ENCODE measurements around the gene C1QTNF6. TPM values are rescaled to one million over a fixed set of nuclear protein-coding genes. Genes with fewer than 3 reads are reported as not detected.
A peak's percentile ranks its signal among the peaks of the same experiment; 100 is the strongest.
"Not testable (repeated sequence)": the region's sequence is repeated elsewhere in the genome, so short reads cannot be mapped to it uniquely, and the experiment has no call there.

The C1QTNF6 gene
- polyA plus RNA-seq (ENCODE audit: insufficient read length in 3 of 3): 10 to 100 TPM; 25.3 to 29.0 (median 26.2) TPM

DNA sequence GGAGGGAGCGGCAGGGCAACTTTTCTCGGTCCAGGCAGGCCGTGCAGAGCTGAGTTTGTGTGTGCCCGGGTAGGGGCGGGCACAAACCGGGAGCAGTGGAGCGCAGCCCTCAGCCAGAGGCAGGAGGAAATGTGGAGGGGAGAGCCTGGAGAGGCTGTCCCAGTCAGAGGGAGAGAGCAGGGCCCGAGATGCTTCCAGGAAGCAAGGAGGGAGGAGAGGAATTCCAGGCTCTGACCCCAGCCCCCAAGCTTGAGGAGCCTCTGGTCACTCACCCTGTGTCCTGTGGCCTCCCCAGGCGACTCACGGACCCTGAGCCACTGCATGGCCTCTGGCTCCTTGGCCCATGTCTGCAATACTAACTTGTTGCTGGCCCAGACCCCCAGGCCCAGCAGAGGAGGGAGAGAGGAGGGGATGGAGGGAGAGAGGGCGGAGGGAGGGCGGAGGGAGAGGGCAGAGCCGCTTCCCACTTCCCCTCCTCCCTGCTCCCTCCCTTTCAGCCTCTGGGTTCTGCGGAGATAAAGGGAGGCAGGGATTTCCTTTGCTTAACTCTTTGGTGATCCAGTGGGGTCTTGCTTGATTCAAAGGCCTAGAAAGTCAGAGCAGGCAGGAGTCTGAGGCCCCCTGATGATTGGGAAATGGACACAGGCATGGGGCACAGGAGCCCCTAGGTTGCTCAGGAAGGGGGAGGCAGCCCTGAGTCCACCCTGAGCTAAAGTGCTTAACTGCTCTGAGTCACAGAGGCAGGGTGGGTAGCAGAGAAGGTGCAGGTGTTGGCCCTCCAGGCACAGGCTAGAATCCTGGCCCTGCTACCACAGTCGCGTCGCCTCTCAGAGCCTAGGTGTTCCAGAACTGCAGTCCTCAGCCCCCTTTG lies at the start of gene C1QTNF6:
Gene C1QTNF6, minus strand, starts transcription at position 357 of the 871 bp plus-strand sequence. Its CDS starts 34 bp downstream, at position 323.
- DNase-seq (ENCODE audit: low read depth in 3 of 3, low spot score in 2 of 3): peak in 1 of 3 donors; percentile 77

GRCh38 chr22:37235897-37236607 lies 48.0 kb upstream of the C1QTNF6 start:
- no peak for DNase-seq (ENCODE audit: low read depth in 3 of 3, low spot score in 2 of 3)

DNA sequence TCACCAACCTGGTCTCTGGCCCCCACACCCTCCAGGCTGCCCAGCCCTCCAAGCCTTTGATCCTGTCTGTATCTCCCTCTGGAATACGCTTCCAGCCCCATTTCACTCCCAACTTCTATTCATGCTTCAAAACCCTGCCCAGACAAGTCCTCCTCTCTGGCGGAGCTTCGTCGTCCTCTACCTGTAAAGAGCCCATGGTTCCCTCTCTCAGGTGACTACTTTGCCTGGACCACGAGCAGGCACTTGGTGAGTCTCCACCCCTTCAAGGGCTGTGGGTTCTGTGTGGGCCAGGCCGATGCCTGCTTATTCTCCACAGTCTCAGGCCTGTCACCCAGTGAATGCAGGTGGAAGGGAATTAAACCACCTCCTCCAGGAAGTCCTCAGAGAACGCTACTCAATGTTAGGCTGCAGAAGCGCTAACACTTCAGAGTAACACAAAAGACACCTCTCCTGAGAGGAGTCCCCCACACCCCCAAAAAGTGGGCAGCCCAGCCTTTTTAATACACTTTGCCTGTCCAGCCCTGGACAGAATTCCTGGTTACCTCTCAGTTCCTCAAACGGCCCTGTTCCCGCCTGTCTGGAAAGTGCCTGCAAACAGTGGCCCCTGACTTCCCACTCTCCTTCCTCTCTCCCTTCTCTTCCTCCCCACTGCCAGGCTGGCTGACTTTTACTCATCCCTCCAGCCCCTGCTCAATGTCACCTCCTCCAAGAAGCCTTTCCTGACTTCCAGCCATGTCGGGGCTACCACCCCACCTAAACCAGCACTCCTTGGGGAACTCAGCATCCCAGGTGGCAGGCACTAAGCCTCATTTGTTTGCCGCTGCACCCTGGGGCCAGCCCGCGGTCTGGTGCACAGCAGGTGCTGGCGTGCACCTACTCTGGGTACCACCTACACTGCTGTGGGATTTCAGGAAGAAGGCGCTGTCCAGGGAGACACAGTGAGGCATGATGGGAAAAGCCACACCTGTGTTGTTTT lies 47.0 kb upstream of the C1QTNF6 start:
- no peak for DNase-seq (ENCODE audit: low read depth in 3 of 3, low spot score in 2 of 3)

DNA sequence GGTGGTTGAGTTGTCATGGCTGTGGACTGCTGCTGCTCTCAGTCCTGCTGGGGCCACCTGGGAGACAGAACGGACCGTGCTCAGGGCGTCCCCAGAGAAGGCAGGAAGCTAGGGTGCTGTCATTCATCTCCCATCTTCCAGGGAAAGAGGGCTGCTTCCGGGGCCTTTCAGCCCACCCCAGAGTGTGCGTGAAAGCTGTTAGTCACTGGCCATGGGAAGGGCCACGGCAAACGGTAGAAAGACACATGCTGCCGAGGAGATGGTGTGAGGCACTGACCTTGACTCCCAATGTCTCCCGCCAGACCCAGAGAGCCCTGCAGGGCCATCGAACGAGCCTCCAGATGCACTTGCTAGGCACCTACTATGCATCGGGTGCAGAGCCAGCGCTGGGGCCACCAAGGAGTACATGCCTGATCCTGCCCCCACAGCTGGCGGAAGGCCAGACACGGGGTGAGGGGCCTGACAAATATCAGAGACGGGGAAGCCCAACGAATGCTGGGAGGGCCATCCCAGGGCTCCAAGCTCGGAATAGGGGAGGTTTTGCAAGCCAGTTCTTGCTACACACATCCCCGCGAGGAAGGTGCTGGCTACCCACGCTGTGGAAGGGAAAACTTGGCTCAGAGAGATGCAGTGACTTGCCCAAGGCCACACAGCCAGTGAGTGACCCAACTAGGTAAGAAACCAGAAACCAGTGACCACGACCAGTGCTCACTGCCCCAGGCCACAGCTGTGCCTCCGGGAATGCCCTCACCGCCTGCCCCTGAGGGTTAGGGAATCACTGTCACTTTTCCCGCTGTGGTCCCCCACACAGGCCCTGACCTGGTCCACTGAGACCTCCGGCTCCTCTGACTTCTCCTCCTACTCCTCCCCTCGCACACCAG lies 45.9 kb upstream of the C1QTNF6 start:
- no peak for DNase-seq (ENCODE audit: low read depth in 3 of 3, low spot score in 2 of 3)

- not testable (repeated sequence) for DNase-seq (ENCODE audit: low read depth in 3 of 3, low spot score in 2 of 3)
Measured at GRCh38 chr22:37233371-37233750, 45.3 kb upstream of the C1QTNF6 start.

DNA sequence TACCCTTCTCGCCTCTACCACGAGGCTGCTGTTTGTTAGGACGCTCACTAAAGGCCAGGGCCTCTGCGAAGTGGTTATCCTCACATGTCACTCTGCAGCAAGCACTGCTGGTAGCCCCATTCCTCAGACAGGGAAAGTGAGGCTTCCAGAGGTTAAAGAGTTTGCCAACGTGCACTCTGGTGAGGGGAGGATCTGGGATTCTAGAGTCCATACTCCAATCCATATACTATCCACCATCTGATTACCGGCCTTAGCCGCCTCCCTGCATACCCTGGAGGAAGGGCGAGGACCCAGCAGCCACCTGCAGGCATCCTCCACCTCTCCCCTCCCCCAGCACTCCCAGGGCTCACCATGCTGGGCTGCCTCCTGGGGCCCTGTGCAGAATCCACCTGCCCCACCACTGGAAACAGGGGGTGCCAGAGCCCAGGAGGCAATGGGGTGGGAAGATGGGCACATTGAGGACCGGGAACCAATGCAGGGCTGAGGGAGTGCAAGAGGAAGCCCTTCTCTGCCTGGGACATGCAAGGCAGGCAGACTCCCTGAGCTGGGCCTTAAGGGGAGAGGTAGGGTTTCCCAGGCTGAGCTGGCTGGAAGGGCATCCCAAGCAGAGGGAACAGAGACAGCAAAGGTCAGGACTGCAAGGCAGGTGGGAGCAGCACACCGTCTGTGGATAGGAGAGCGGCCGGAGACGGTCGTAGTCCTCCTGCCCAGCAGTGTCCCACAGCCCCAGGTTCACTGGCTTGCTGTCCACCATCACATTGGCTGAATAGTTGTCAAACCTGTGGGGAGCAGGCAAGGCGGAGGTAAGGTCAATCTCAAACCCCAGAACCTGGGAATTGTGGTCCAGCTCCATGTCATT lies 44.3 kb upstream of the C1QTNF6 start:
- DNase-seq (ENCODE audit: low read depth in 3 of 3, low spot score in 2 of 3): no peak

DNA sequence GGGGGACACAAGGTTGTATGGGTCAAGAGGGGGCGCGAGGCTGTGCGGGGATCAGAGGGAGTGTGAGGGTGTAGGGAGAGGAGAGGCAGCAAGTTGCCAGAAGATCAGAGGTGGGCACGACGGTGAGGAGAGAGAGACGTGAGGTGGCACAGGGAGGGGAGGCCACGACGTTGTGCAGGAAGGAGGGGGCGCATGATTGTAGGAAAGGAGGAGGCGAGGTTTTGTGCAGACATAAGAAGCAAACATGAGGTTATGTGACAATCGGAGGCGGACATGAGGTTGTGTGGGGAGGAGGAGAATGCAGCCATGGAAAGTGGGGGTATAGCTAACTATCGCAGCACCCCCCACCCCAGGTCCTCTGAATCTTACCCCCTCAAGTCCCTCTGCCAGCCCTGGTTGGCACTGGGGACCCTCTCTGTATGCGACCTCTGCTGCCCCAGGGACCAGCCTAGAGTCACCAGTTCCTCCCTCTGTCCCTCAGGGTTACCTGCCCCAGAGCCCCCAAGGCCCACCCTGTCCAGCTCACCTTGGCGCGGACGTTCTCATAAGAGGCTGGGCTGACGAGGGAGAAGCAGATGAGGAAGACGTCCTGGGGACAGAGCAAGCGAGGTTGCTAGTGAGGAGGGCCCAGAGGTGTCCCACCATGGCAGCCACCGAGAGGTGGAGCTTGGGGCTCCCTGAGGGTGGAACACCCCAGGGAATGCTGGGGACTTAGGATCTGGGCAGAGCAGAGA lies 43.5 kb upstream of the C1QTNF6 start:
- no peak for DNase-seq (ENCODE audit: low read depth in 3 of 3, low spot score in 2 of 3)

DNA sequence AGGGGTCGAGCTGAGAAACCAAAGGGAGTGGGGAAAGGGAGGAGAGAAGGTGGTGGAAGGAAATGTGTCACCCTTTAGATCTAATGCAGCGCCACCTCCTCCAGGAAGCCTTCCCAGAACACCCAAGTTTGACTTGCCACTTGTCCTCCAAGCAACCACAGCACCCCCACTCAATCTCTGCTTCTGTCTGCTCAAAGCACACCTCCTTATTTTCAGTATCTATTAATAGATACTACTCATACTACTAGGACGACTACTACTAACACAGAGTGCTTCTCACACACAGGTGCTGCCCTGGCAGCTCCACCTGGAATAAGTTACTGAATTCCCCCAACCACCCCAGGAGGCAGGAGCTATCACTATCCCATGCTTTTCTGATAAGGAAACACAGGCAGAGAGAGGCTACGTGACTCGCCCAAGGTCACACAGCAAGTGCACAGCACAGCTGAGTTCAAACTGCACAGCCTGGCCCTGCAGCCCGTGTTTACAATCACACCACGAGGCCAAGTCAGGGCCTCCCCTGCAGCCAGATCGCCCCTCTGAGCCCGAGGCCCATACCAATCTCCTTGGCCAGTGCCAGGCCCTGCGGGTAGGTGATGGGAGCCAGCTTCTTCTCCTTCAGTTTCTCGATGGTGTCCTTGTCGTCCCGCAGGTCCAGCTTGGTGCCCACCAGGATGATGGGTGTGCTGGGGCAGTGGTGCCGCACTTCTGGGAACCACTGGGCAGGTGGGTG lies 42.8 kb upstream of the C1QTNF6 start:
- DNase-seq (ENCODE audit: low read depth in 3 of 3, low spot score in 2 of 3): no peak

DNA sequence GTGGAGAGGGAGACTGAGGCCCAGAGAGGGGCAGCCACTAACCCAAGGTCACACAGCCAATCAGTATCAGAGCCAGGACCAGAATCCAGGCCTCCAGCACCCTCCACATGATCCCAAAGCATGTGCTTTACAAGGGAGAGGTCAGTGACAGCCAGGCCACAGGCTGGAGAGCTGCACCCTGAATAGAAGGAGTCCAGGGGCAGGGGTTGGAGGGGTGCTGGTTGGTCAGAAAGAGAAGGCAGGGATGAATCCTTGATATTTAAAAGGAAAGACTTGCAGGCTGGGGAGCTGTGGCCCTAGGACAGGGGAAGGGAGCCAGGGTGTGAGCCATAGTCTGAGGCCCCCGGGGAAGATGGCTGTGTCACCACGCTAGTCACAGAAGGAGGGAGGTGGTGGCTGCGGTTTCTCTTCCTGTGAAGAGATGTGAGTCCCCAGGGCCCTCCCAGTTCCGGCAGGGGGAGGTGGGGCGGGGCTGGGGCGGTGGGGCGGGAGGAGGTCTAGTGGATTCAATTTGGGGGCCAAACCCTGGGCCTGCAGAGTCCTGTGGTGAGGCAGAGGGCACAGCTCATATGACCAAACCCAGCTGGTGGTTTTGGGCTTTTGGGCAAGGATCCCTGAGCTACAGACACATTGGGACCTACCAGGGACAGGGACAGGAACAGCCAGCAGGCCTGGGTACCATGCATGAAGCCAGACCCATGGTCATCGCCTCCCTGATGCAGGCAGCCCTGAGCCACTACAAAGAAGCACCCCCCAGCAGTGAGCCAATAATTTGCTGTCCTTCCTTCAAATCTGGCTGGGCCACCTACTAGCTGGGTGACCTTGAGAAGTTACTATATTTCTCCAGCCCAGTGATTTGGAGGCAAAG lies 42.0 kb upstream of the C1QTNF6 start:
- DNase-seq (ENCODE audit: low read depth in 3 of 3, low spot score in 2 of 3): no peak

DNA sequence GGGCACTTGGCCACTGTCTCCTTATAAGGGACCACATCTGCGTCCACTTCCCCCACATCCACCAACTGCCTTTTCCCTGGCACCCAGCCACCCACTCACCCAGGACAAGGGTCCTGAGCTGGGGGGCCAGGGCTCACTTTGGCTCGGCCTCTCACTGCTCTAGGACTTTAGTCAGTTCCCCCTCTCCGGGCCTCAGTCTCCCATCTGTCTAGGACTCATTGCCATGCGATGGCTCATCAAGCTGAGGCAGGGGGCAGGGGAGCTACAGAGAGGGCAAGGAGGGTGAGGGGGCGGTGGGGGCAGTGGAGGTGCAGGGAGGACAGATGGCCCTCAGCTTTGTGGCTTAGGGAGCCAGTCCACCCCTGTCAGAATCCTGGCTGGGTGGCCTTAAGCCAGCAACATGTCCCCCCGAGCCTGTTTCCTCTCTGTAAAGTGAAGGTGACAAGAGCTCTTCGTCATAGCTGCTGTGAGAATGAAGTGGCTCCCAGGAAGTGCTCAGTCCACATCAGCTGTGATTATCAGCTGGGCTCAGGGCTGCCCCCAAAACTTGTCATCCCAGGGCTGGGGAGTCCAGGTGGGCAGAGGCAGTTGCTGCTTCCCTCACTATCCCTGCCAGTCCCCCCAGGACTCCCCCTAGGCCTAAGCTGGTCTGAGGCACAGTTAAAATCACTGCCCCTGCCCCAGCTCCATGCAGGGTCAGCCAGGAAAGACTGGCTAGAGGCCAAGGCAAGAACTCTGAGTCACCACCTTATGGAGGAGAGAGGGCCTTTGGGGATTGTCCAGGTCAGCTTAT lies 41.2 kb upstream of the C1QTNF6 start:
- no peak for DNase-seq (ENCODE audit: low read depth in 3 of 3, low spot score in 2 of 3)

- no peak for DNase-seq (ENCODE audit: low read depth in 3 of 3, low spot score in 2 of 3)
Measured at GRCh38 chr22:37228106-37229011, 40.3 kb upstream of the C1QTNF6 start.

DNA sequence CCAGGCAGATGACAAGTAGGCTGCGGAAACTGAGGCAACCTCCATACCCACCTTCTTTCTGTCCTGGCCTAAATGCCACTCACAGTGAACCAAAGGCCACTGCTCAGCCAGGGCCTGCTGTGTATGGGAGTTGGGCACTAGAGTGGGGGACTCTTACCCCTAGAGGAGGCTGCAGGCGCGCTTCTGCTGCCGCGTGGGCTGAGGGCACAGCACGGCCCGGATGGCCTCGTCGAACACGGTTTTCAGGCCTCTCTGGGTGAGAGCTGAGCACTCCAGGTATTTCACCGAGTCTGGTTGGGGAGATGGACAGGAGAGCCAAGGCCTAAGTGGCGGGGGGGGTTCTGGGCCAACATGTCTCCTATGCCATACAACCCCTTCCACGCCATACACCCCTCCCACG lies 38.5 kb upstream of the C1QTNF6 start:
- no peak for DNase-seq (ENCODE audit: low read depth in 3 of 3, low spot score in 2 of 3)

- DNase-seq (ENCODE audit: low read depth in 3 of 3, low spot score in 2 of 3): no peak
Measured at GRCh38 chr22:37226087-37226486, 38.0 kb upstream of the C1QTNF6 start.

DNA sequence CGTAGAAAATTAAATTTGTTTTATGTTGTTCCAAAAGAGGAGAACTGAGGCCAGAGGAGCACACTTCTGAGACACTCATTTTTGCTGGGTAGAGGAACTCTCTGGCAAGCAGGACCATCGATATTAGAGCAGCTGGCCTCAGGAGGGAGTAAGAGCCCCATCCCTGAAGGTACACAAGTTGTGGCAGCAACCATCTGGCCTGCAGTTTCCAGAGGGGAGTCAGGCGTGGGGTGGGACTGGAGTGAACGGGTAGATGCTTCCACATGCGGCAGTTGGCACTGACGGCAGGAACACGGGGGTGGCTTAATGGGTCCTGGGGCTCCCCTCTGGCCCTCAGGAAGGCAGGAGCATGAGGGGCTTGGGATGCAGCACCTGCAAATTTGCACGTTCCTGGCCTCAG lies 37.4 kb upstream of the C1QTNF6 start:
- DNase-seq (ENCODE audit: low read depth in 3 of 3, low spot score in 2 of 3): no peak
